ENCODE results near the gene LIN9.
"Not testable (repeated sequence)": the region's sequence is repeated elsewhere in the genome, so short reads cannot be mapped to it uniquely, and the experiment has no call there.

The LIN9 gene

GRCh38 chr1:226350519-226350865 lies 41.5 kb upstream of the LIN9 start:
- DNase-seq (ENCODE audit: low read depth) = no peak
- H3K4me3 ChIP-seq (ENCODE audit: low read length) = no peak overlapping the region
- TF ChIP-seq CTCF (IDR thresholded peaks at IDR 0.05; ENCODE audit: insufficient read depth, low read depth, low read length, missing control alignments) = no peak

GRCh38 chr1:226349801-226350518 lies 41.0 kb upstream of the LIN9 start:
- no peak for DNase-seq (ENCODE audit: low read depth)
- no peak overlapping the region for H3K4me3 ChIP-seq (ENCODE audit: low read length)

GRCh38 chr1:226349081-226349480 lies 40.1 kb upstream of the LIN9 start:
- DNase-seq (ENCODE audit: low read depth) = no peak
- TF ChIP-seq CTCF (IDR thresholded peaks at IDR 0.05; ENCODE audit: insufficient read depth, low read depth, low read length, missing control alignments) = no peak
- no peak overlapping the region for H3K4me3 ChIP-seq (ENCODE audit: low read length)

More at GRCh38 chr1:226349801-226350518, 41.0 kb upstream of the LIN9 start:
- TF ChIP-seq CTCF (IDR thresholded peaks at IDR 0.05; ENCODE audit: insufficient read depth, low read depth, low read length, missing control alignments) = no peak

- TF ChIP-seq CTCF (IDR thresholded peaks at IDR 0.05; ENCODE audit: insufficient read depth, low read depth, low read length, missing control alignments) = no peak
- no peak overlapping the region for H3K4me3 ChIP-seq (ENCODE audit: low read length)
- DNase-seq (ENCODE audit: low read depth) = no peak
These were observed 35.7 kb upstream of the LIN9 start for GRCh38 chr1:226344441-226345259.

- DNase-seq (ENCODE audit: low read depth) = no peak
- TF ChIP-seq CTCF (IDR thresholded peaks at IDR 0.05; ENCODE audit: insufficient read depth, low read depth, low read length, missing control alignments) = no peak
- H3K4me3 ChIP-seq (ENCODE audit: low read length) = no peak overlapping the region
These were observed 33.7 kb upstream of the LIN9 start for GRCh38 chr1:226342656-226343055.

GRCh38 chr1:226340111-226340510 lies 31.1 kb upstream of the LIN9 start:
- not testable (repeated sequence) for DNase-seq (ENCODE audit: low read depth); H3K4me3 ChIP-seq (ENCODE audit: low read length)

GRCh38 chr1:226337276-226337875 lies 28.4 kb upstream of the LIN9 start:
- DNase-seq (ENCODE audit: low read depth) = no peak
- no peak for TF ChIP-seq CTCF (IDR thresholded peaks at IDR 0.05; ENCODE audit: insufficient read depth, low read depth, low read length, missing control alignments)
- H3K4me3 ChIP-seq (ENCODE audit: low read length) = no peak overlapping the region

Measured in epithelial cell of esophagus (primary cell).